ENCODE data around the gene NNMT.

- TF ChIP-seq CTCF (IDR thresholded peaks at IDR 0.05; ENCODE audit: poor library complexity) (no peak), EZH2 (IDR thresholded peaks at IDR 0.05; ENCODE audit: borderline replicate concordance) (no peak), EZH2phosphoT487 (IDR thresholded peaks at IDR 0.05; ENCODE audit: low read depth, severe bottlenecking, unreplicated experiment) (no peak)
Measured at GRCh38 chr11:114250993-114251814, 45.0 kb upstream of the NNMT start.

All from hepatocyte (in vitro differentiated cells).